Measurements from ENCODE around the gene CPNE5. TPM values are rescaled to one million over a fixed set of nuclear protein-coding genes. Genes with fewer than 3 reads are reported as not detected.

Gene CPNE5
- total and polyA plus RNA-seq, 2 donors (not counting 1 experiment from before 2014, with no cell fraction given): 0.02 TPM; not detected in 1

DNA sequence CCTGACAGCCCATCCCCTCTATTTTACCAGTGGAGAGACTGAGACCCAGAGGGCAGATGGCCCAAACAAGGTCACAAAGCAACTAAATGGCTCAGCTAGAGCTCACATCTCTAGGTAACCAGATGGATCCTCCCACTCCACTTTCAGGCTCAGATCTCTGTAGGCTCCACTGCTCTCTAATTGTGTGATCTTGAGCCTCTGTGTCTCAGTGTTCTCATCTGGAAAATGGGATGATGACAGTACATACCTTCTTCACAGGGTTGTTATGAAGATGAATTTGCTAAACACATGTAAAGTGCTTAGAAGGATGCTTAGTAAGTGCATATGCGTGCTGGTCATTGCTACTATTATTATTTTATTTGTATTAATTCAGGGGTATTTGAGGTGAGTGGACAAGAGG lies 101.1 kb downstream of the CPNE5 start:
- Histone ChIP-seq H3K4me2 (ENCODE audit: extremely low read depth, insufficient read depth, low read length) (no peak overlapping the region), H3K9me3 (ENCODE audit: control insufficient read depth, insufficient read depth, low read depth, low read length) (no peaks in the 10 kb centered on the region), H2AFZ (ENCODE audit: low read length) (no peak overlapping the region), H4K20me1 (ENCODE audit: control insufficient read depth, extremely low read depth, insufficient read depth, low read length) (no peaks in the 10 kb centered on the region), H3K79me2 (ENCODE audit: control insufficient read depth, insufficient read depth, low read length) (no peaks in the 10 kb centered on the region), H3K27ac (ENCODE audit: insufficient read depth, low read length) (no peak overlapping the region), H3K4me3 (replicated peaks in 1 of 4; ENCODE audit: control extremely low read depth in 1 of 4, insufficient read depth in 1 of 4, low read depth in 3 of 4, low read length in 4 of 4) (no peak overlapping the region), H3K36me3 (ENCODE audit: control insufficient read depth, insufficient read depth, low read length) (no peaks in the 10 kb centered on the region), H3K27me3 (ENCODE audit: control insufficient read depth, insufficient read depth, low read length) (no peaks in the 10 kb centered on the region), H3K9ac (ENCODE audit: insufficient read depth, low read length) (no peak overlapping the region), H3K4me1 (ENCODE audit: control insufficient read depth, extremely low read depth, insufficient read depth, low read length) (peaks cover 11% of the 10 kb centered on the region)
- no peak for DNase-seq (ENCODE audit: low read depth in 2 of 2)
- TF ChIP-seq EZH2 (IDR thresholded peaks at IDR 0.05; ENCODE audit: low read length, missing control alignments): no peak

DNA sequence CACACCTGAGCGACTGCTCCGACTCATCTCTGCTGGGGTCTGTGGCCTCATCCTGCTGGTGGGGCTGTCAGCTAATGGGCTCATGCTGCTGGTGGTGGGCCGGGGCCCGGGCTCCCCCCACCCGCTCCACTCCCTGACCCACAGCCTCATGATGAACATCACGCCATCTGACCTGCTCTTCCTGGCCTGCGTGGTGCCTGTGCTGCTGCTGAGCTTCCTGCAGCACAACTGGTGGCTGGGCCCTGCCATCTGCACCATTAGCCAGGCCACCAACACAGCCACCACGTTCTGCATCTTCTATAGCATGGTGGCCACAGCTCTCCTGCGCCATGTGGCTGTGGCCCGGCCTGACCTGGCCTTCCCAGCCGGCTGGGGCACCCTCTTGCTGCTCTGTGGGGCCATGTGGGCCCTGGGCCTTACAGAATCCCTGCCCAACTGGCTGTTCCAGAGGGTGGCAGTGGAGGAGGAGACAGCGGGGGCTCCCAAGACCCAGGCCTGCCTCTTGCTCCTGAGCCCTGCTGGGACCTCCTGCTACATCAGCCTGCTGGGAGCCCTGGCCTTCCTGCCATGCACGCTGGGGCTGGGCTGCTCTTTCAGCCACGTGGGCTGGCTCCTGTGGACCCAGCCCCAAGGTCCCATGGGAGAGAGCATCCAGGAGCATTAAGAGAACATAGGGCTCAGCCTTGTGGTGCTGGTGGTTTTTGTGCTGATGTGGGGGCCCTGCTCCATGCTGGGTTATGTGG lies 102.0 kb downstream of the CPNE5 start:
- no peaks in the 10 kb centered on the region for H3K27me3 ChIP-seq (ENCODE audit: control insufficient read depth, insufficient read depth, low read length)
- no peak overlapping the region for H3K27ac ChIP-seq (ENCODE audit: insufficient read depth, low read length)
- H3K79me2 ChIP-seq (ENCODE audit: control insufficient read depth, insufficient read depth, low read length): no peaks in the 10 kb centered on the region
- H2AFZ ChIP-seq (ENCODE audit: low read length): no peak overlapping the region
- TF ChIP-seq, protein P1, sequence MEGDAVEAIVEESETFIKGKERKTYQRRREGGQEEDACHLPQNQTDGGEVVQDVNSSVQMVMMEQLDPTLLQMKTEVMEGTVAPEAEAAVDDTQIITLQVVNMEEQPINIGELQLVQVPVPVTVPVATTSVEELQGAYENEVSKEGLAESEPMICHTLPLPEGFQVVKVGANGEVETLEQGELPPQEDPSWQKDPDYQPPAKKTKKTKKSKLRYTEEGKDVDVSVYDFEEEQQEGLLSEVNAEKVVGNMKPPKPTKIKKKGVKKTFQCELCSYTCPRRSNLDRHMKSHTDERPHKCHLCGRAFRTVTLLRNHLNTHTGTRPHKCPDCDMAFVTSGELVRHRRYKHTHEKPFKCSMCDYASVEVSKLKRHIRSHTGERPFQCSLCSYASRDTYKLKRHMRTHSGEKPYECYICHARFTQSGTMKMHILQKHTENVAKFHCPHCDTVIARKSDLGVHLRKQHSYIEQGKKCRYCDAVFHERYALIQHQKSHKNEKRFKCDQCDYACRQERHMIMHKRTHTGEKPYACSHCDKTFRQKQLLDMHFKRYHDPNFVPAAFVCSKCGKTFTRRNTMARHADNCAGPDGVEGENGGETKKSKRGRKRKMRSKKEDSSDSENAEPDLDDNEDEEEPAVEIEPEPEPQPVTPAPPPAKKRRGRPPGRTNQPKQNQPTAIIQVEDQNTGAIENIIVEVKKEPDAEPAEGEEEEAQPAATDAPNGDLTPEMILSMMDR (conservative IDR thresholded peaks at IDR 0.05 in 1 of 2, IDR thresholded peaks at IDR 0.05 in 1 of 2; ENCODE audit: low read depth in 1 of 2, low read length in 2 of 2): no peak
- TF ChIP-seq EZH2 (IDR thresholded peaks at IDR 0.05; ENCODE audit: low read length, missing control alignments): no peak
- no peaks in the 10 kb centered on the region for H3K36me3 ChIP-seq (ENCODE audit: control insufficient read depth, insufficient read depth, low read length)
- H3K4me2 ChIP-seq (ENCODE audit: extremely low read depth, insufficient read depth, low read length): no peak overlapping the region
- no peaks in the 10 kb centered on the region for H4K20me1 ChIP-seq (ENCODE audit: control insufficient read depth, extremely low read depth, insufficient read depth, low read length)
- no peak overlapping the region for H3K9ac ChIP-seq (ENCODE audit: insufficient read depth, low read length)
- H3K9me3 ChIP-seq (ENCODE audit: control insufficient read depth, insufficient read depth, low read depth, low read length): no peaks in the 10 kb centered on the region
- H3K4me1 ChIP-seq (ENCODE audit: control insufficient read depth, extremely low read depth, insufficient read depth, low read length): peaks cover 11% of the 10 kb centered on the region
- DNase-seq (ENCODE audit: low read depth in 2 of 2): no peak
- no peak overlapping the region for H3K4me3 ChIP-seq (replicated peaks in 1 of 4; ENCODE audit: control extremely low read depth in 1 of 4, insufficient read depth in 1 of 4, low read depth in 3 of 4, low read length in 4 of 4)

DNA sequence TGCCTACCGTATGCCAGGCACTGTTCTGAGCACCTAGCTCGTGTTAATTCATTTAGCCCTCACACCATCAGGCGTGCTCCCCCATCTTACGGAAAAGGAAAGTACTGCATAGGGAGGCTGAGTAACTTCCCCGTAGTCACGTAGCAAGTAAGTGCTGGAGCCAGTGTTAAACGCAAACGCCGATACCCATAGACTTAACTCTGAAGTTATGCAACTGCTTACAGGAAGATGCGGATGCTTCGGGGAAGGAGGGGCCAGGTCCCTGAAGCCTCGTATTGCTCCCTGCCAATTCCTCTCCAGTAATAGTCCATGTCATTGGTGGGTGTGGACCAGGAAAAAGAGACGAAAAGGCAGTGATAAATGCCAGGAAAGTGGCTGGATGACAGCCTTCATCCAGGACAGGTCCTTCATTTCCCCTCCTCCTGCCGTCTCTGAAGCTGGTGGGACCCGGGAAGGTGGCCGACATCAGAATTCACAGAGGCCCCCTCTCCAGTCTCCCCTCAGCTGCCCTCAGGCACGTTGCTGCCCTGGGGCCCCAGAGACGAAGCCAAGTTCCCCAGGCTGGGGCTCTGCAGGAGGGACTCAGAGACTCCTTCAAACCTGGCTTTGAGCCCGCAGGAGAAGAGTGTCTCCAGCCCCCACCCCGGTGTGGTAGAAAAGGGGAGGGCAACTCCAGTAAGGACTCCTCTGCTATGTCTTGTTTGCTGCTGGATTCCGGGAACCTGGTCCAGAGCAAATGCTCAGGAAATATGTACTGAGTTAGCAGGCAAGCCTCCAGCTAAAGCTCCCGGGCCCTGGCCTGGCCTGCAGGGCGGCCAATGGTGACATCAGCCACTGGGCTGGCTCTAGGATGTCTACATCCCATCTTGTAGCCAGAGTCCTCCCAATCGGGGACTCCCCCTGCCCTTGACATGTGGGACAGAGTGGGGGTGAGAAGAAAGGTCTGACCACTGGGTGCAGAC lies 103.9 kb downstream of the CPNE5 start:
- H2AFZ ChIP-seq (ENCODE audit: low read length): peak overlapping the region; percentile 77
- H3K9ac ChIP-seq (ENCODE audit: insufficient read depth, low read length): peak overlapping the region; percentile 11
- peak overlapping the region; percentile 62 for H3K27ac ChIP-seq (ENCODE audit: insufficient read depth, low read length)
- TF ChIP-seq, protein P1 (conservative IDR thresholded peaks at IDR 0.05 in 1 of 2, IDR thresholded peaks at IDR 0.05 in 1 of 2; ENCODE audit: low read depth in 1 of 2, low read length in 2 of 2): peak; percentile 13 to 23
- no peak for TF ChIP-seq EZH2 (IDR thresholded peaks at IDR 0.05; ENCODE audit: low read length, missing control alignments)
- no peaks in the 10 kb centered on the region for H3K79me2 ChIP-seq (ENCODE audit: control insufficient read depth, insufficient read depth, low read length)
- H3K4me1 ChIP-seq (ENCODE audit: control insufficient read depth, extremely low read depth, insufficient read depth, low read length): peaks cover 11% of the 10 kb centered on the region
- H3K4me2 ChIP-seq (ENCODE audit: extremely low read depth, insufficient read depth, low read length): peak overlapping the region; percentile 78
- H3K27me3 ChIP-seq (ENCODE audit: control insufficient read depth, insufficient read depth, low read length): no peaks in the 10 kb centered on the region
- no peaks in the 10 kb centered on the region for H4K20me1 ChIP-seq (ENCODE audit: control insufficient read depth, extremely low read depth, insufficient read depth, low read length)
- no peaks in the 10 kb centered on the region for H3K36me3 ChIP-seq (ENCODE audit: control insufficient read depth, insufficient read depth, low read length)
- H3K9me3 ChIP-seq (ENCODE audit: control insufficient read depth, insufficient read depth, low read depth, low read length): no peaks in the 10 kb centered on the region
- peak overlapping the region in 3 of 4 experiments; percentile 3 to 44 (median 30) for H3K4me3 ChIP-seq (replicated peaks in 1 of 4; ENCODE audit: control extremely low read depth in 1 of 4, insufficient read depth in 1 of 4, low read depth in 3 of 4, low read length in 4 of 4)
- peak; percentile 76 to 80 for DNase-seq (ENCODE audit: low read depth in 2 of 2)
